ENCODE data around the gene CEP350. TPM values are rescaled to one million over a fixed set of nuclear protein-coding genes. Genes with fewer than 3 reads are reported as not detected.

The CEP350 gene
- total and polyA plus RNA-seq, 2 of the 4 experiments (the other 2 are of a cell fraction) = 5.0 to 36.4 TPM

DNA sequence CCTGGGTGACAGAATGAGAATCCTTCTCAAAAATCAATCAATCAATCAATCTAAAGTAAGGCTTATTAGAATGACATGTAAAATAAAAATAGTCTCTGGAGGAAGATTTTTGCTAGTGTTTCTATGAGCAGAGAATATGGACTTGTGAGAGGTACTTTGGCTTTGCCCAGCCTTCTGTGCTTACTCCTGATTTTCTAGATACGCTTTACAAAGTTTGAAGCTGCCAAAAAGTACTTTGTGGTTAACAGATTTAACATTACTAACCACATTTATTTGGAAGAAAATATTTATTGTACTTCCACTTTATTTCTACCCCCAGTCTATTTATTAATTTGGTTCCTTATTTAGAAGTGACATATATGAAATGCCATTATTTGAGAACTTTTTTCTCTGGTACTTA is 41.0 kb downstream of the CEP350 start:
- Histone ChIP-seq H3K56ac (ENCODE audit: extremely low read depth, insufficient read depth, low read length) (no peak overlapping the region), H3K23ac (ENCODE audit: low read depth, low read length) (no peak overlapping the region), H2AFZ (replicated peaks; ENCODE audit: low read length, poor library complexity) (no peak overlapping the region), H3K4ac (ENCODE audit: low read depth, low read length) (no peak overlapping the region), H3K36me3 (ENCODE audit: control insufficient read depth, insufficient read depth, low read length) (peaks cover 10% of the 10 kb centered on the region), H3K9me3 (ENCODE audit: control insufficient read depth, insufficient read depth, low read length) (no peaks in the 10 kb centered on the region), H2BK20ac (ENCODE audit: low read depth, low read length) (no peak overlapping the region), H4K91ac (ENCODE audit: insufficient read depth, low read depth, low read length) (no peak overlapping the region), H2BK15ac (ENCODE audit: low read depth, low read length) (no peak overlapping the region), H2BK5ac (ENCODE audit: low read depth, low read length, poor library complexity, severe bottlenecking) (no peak overlapping the region), H3K4me2 (ENCODE audit: low read depth, low read length) (no peak overlapping the region), H3K9me1 (ENCODE audit: insufficient read depth, low read length) (no peaks in the 10 kb centered on the region), H3K27ac (ENCODE audit: insufficient read depth, low read length) (no peak overlapping the region), H4K5ac (ENCODE audit: low read depth, low read length) (no peak overlapping the region), H4K8ac (ENCODE audit: low read depth in 2 of 2, low read length in 2 of 2) (no peak overlapping the region), H4K20me1 (ENCODE audit: insufficient read depth, low read length) (no peaks in the 10 kb centered on the region; the same call in 1 of the 2 replicates), H3K9ac (ENCODE audit: low read depth, low read length) (no peak overlapping the region), H3K4me1 (ENCODE audit: control insufficient read depth, insufficient read depth, low read length) (peaks cover 4% of the 10 kb centered on the region), H2BK120ac (ENCODE audit: low read depth, low read length) (no peak overlapping the region), H3K79me1 (ENCODE audit: low read depth in 1 of 2, low read length in 2 of 2) (peaks cover 4 to 12% of the 10 kb centered on the region in 2 experiments; a peak in 2 of 4 replicates), H3K14ac (replicated peaks; ENCODE audit: low read depth, low read length) (no peak overlapping the region), H2AK5ac (ENCODE audit: low read depth, low read length) (no peak overlapping the region), H3K4me3 (ENCODE audit: insufficient read depth, low read depth, low read length) (no peak overlapping the region), H3K18ac (ENCODE audit: low read depth, low read length) (no peak overlapping the region), H2AK9ac (replicated peaks; ENCODE audit: low read depth, low read length, poor library complexity) (no peak overlapping the region), H3K27me3 (ENCODE audit: control insufficient read depth, insufficient read depth, low read length) (no peaks in the 10 kb centered on the region)
- BruUV-seq (replicated peaks) = no TSS peak
- dilution Hi-C loops (cut with HindIII; ENCODE audit: low sequenced_read_pairs, unreplicated experiment) = no loop called here
- TF ChIP-seq SMC3 (IDR thresholded peaks at IDR 0.05; ENCODE audit: low read depth, low read length) (no peak), BHLHE40 (IDR thresholded peaks at IDR 0.05; ENCODE audit: low read depth, low read length) (no peak), RAD21 (IDR thresholded peaks at IDR 0.05; ENCODE audit: low read length) (no peak), RFX5 (IDR thresholded peaks at IDR 0.05; ENCODE audit: low read depth, low read length) (no peak), POLR2A (IDR thresholded peaks at IDR 0.05; ENCODE audit: low read depth, low read length) (no peak), MAFK (IDR thresholded peaks at IDR 0.05; ENCODE audit: low read depth, low read length) (no peak), MXI1 (IDR thresholded peaks at IDR 0.05; ENCODE audit: borderline replicate concordance, low read depth, low read length) (no peak), NFE2L2 (IDR thresholded peaks at IDR 0.05; ENCODE audit: low read depth, low read length) (no peak), MAZ (IDR thresholded peaks at IDR 0.05; ENCODE audit: borderline replicate concordance, low read depth, low read length) (no peak), CEBPB (IDR thresholded peaks at IDR 0.05; ENCODE audit: low read depth, low read length) (no peak), RCOR1 (IDR thresholded peaks at IDR 0.05; ENCODE audit: insufficient replicate concordance, low read length) (no peak), FOS (IDR thresholded peaks at IDR 0.05; ENCODE audit: low read depth, low read length) (no peak)
- TF ChIP-seq, protein P1, sequence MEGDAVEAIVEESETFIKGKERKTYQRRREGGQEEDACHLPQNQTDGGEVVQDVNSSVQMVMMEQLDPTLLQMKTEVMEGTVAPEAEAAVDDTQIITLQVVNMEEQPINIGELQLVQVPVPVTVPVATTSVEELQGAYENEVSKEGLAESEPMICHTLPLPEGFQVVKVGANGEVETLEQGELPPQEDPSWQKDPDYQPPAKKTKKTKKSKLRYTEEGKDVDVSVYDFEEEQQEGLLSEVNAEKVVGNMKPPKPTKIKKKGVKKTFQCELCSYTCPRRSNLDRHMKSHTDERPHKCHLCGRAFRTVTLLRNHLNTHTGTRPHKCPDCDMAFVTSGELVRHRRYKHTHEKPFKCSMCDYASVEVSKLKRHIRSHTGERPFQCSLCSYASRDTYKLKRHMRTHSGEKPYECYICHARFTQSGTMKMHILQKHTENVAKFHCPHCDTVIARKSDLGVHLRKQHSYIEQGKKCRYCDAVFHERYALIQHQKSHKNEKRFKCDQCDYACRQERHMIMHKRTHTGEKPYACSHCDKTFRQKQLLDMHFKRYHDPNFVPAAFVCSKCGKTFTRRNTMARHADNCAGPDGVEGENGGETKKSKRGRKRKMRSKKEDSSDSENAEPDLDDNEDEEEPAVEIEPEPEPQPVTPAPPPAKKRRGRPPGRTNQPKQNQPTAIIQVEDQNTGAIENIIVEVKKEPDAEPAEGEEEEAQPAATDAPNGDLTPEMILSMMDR (conservative IDR thresholded peaks at IDR 0.05; ENCODE audit: low read depth, low read length) = no peak
- TF ChIP-seq, protein P2, sequence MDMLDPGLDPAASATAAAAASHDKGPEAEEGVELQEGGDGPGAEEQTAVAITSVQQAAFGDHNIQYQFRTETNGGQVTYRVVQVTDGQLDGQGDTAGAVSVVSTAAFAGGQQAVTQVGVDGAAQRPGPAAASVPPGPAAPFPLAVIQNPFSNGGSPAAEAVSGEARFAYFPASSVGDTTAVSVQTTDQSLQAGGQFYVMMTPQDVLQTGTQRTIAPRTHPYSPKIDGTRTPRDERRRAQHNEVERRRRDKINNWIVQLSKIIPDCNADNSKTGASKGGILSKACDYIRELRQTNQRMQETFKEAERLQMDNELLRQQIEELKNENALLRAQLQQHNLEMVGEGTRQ (IDR thresholded peaks at IDR 0.05; ENCODE audit: low read depth, low read length) = no peak
- TF ChIP-seq, protein P3, sequence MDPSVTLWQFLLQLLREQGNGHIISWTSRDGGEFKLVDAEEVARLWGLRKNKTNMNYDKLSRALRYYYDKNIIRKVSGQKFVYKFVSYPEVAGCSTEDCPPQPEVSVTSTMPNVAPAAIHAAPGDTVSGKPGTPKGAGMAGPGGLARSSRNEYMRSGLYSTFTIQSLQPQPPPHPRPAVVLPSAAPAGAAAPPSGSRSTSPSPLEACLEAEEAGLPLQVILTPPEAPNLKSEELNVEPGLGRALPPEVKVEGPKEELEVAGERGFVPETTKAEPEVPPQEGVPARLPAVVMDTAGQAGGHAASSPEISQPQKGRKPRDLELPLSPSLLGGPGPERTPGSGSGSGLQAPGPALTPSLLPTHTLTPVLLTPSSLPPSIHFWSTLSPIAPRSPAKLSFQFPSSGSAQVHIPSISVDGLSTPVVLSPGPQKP (IDR thresholded peaks at IDR 0.05; ENCODE audit: borderline replicate concordance, low read depth, low read length) = no peak
- no CpG with 5 or more reads among the region's 1 CpG for WGBS, 2 experiments (ENCODE audit: extremely low coverage in 2 of 2, insufficient read length in 1 of 2)
- DNase-seq = no peak
- ChIA-PET CTCF (no interaction called here), POLR2A (ENCODE audit: unreplicated experiment) (no interaction called here)
- intact Hi-C loops (cut with micrococcal nuclease) = no loop called here
- in situ Hi-C loops (cut with MboI; ENCODE audit: low sequenced_read_pairs) = no loop called here
- ATAC-seq (ENCODE audit: low read depth) = no peak
